GM18858 (cell line): ENCODE data around the gene NAP1L1.
A peak's percentile ranks its signal among the peaks of the same experiment; 100 is the strongest.

Source experiments
- ATAC-seq: cut with Tn5 transposase; IDR thresholded peaks from one replicate; pipeline ENCODE4 v1.9.1; 2021; ENCODE audit not compliant: unreplicated experiment

NAP1L1 gene, protein sequence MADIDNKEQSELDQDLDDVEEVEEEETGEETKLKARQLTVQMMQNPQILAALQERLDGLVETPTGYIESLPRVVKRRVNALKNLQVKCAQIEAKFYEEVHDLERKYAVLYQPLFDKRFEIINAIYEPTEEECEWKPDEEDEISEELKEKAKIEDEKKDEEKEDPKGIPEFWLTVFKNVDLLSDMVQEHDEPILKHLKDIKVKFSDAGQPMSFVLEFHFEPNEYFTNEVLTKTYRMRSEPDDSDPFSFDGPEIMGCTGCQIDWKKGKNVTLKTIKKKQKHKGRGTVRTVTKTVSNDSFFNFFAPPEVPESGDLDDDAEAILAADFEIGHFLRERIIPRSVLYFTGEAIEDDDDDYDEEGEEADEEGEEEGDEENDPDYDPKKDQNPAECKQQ

DNA sequence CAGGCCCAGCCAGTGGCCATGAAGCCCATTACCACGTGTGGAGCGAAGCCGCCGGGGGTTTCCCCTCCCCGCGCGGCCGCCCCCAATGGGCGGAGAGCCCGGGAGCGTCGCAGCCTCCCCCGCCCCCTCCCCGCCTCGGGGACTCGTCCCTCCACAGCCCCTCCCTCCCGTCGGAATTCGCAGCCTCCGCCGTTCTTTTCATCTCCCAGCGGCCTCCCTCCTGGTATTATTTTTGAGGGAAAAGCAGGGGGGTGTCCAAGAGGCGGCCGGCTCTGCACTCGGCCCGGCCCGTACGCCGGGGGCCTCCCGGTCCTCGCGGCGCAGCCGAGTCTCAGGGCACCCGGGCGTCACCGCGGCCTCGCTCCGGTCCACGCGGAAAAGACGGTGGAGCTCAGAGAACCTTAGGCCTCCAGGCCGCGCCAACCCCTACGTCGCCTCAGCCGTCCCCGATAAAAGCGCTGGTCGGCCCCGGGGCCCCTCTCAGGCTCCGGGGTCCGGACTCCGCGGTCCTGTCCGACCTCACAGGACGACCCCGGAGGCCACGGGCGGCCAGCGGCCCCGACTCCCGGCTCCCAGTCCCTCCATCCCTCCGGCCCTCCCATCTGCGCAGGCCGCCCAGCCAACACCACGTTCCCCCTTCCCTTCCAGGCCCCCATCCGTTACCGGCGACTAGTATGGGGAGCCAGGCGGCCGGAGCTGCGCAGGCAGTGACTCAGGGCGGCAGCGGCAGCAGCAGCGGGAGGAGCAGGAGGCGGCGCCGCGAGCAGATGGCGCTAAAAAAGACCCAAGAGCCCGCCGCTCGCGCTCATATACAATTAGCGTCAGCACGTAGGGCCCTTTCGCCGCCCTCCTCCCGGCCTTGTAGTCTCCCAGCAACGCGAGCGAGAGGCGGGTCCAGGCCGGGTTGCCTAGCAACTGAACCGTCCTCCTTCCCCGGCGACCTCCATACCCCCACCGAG is at the start of gene NAP1L1:
NAP1L1 (minus strand) TSS at position 782 of the 959 bp plus-strand sequence. CDS start 10,466 bp downstream, outside the sequence.
- ATAC-seq = peak; percentile 86

DNA sequence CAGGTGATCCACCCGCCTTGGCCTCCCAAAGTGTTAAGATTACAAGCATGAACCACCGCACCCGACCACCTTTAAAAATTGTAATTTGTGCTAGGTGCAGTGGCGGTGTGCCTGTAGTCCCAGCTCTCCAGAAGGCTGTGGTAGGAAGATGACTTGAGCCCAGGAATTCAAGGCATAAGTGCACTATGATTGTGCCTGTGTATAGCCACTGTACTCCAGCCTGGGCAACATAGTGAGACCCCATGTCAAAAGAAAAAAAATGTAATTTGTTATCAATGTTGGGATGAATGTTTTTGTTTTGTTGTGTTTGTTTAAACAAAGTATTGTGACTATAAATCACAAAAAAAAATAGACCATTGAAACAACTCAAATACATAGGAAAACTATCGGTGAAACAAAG is 43.1 kb upstream of the NAP1L1 start:
- ATAC-seq = no peak

DNA sequence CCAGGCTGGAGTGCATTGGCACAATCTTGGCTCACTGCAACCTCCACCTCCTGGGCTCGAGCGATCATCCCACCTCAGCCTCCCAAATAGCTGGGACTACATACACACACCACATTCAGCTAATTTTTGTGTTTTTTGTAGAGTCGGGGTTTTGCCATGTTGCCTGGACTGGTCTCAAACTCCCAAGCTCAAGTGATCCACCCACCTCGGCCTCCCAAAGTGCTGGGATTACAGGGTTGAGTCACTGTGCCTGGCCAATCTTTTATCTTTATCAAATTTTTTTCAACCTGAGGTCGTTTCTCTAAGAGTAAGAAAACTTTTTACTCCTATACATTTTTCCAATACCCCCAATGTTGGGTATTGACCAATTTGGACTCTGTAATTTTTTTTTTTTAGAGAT is 40.0 kb upstream of the NAP1L1 start:
- ATAC-seq = no peak

DNA sequence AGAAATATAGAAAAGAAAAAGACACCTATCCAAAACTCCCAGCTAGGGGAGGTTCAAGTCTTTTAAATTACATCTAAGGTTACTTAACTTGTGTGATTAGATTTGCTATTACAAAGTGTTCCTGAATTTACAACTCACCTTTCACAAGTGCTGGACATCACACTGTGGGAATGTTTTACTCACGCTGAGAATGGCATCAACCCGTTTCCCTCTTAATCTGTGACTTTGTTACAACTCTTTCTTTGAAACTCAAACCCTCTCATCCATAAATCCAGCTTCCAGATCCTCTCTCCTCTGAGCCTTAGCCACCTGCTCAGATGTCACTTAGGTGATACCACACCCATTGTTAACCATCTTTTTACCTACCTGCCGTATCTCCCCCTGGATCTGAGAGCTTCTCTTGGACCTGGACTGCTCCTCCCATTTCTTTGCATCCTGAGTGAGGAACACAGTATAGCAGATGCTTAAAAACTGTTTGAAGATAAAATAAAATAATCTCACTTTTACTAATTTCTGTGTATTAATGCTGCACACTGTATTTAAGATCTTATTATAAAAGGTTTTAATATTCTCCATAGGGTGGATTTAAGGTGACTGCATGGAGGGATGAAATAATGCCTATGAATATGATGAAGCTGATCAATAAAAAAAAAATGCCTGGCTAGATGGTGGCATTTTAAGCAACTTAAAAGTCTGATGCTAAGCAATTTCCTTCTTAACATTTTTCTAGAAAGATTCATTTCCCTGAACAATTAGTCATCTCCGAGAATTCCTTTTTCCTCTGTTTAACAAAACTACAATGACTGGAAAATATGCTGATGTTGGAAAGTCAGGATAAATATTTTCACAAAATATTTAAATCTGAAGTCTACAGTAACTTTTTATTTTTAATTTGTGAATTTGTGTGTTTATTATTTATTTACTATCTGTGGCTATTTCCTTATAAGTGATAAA is 39.1 kb upstream of the NAP1L1 start:
- ATAC-seq = no peak

DNA sequence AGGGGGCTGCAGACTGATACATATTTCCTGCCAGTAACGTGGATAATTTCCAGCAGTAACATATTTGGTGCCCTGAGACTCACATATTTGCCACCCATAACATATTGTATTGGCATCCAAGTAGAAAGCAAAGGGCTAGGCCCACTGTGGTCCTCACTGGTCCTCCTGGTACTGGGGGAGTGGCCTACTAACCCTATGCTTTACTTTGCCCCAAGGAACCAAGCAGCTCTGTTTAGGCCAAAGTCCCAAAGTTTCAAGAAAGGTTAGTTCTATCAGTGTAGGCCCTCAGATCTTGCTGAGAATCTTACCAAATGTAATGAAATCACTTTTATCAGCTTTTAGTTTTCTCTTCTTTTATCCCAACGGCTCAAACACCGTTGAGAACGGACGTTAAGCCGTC is 35.4 kb upstream of the NAP1L1 start:
- ATAC-seq = no peak

DNA sequence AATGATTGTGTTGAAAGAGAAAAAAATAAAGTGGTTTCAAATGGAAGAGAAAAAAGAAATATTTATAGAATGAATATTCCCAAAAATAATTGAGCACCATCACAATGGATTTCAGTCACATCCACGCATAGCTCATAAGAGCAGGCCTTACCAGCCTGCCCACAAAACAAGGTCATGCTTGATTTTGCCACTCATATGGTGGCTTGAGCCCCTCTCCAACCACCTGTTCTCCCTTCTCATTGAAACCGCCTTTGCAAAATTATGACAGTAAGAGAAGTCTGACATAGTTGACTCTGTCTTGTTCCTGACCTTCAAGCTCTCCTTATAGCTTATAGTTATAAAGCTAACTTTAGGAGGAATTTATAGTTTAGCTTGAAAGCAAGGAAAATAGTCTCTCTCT is 33.3 kb upstream of the NAP1L1 start:
- no peak for ATAC-seq

DNA sequence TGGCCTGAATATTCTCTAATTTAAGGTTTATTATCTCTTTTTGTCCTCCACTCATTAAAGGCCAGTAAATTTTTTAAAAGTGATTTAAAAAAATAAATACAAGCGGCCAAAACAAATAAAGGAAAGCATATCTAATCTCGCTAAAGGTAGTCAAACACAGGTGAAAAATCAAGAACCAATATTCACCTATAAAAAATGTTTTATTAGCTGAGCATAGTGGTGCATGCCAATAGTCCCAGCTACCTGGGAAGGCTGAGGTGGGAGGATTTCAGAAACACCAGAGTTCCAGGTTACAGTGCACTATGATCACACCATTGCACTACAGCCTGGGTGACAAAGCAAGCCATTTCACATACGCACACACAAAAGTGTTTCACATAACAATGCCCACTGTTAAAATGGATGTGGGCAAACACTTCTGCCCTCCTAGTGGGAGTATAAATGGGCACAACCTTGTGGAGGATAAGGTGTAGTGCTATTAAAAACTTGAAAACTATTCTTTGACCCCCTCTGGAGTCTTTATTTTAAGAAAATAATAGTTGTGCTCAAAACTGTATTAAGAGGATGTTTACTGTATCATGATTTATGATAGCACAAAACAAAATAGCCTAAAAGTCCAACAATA is 32.7 kb upstream of the NAP1L1 start:
- ATAC-seq = no peak

DNA sequence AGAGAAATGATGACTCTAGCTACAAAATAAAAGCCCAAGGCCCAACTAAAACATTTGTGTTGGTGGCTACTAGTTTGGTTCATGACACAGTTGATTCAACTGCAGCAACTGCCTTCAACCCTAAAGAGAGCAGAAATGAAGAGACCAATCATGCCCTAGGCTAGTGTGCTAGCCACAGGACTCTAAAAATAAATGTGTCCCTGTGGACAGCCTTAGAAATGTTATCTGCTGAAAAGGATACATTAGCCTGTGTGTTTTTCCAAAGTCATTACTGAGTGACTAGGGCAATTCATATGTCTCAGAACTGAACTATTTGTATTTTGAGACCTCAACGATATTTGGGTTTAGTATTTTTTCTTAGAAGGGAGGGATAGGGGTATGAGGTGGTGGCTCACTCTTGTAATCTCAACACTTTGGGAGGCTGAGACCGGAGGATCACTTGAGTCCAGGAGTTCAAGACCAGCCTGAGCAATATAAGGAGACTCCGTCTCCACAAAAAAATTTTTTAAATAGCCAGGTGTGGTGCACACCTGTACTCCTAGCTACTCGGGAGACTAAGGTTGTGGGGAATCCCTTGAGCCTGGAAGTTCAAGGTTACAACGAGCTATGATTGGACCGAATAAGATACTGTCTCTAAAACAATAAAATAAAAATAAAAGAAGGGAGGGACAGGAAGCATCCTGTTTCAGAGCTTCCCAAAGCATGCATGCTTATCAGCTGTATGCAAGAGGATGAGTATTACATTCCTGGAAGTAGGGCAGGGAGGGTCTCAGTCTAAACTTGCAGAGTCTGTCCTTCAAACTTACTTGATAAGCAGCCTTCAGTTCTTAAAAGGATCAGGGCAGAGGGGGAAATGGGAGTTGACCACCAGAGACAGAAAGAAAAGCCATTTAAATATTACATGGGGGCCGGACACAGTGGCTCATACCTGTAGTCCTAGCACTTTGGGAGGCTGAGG is 29.6 kb upstream of the NAP1L1 start:
- ATAC-seq = no peak

DNA sequence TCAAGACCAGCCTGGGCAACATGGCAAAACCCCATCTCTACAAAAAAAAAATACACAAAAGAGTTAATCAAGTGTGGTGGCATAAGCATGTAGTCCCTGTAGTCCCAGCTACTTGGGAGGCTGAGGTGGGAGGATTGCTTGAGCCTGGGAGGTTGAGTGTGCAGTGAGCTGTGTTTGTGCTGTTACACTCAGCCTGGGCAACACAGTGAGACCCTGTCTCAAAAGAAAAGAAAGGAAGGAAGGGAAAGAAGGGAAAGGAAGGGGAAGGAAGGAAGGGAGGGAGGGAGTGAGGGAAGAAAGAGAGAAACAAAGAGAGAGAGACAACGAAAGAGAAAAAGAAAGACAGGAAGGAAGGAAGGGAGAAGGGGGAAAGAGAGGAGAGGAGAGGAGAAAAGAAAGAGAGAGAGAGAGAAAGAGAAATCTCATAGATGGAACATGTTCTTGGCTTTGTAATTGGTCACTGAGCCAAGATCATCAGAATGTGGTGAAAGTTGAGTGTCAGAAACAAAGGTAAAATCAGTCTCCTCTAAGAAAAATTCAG is 26.8 kb upstream of the NAP1L1 start:
- ATAC-seq = no peak

DNA sequence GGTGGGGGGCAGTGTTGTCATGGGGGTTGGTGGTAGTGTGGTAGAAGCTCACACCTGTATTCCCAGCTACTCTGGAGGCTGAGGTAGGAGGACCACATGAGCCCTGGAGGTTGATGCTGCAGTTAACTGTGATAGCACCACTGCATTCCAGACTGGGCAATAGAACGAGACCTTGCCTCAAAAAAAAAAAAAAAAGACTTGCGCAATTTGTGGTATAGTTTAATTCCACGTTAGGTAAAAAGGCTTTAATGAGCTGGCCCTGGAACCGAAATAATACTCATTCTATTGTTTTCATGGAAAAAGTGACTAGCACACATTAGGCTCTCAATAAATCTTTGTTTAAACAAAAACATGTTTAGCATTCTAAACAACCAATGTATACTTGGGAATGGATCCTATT is 25.4 kb upstream of the NAP1L1 start:
- no peak for ATAC-seq

DNA sequence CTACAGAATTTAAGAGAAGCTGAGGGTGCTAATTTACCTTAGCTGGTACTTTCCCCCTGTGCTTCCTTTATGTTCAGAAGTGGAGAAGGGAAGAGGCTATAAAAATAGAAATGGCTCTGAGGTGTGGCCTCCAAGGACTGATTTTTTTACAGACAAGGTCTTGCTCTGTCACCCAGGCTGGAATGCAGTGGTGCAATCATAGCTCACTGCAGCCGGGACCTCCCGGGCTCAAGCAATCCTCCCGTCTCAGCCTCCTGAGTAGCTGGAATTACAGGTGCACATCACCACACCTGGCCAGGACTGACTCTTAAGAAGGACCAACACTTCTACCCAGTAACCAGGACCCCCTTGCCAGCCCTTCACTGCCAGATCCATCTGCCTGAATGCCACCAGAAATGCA is 23.9 kb upstream of the NAP1L1 start:
- ATAC-seq = no peak

DNA sequence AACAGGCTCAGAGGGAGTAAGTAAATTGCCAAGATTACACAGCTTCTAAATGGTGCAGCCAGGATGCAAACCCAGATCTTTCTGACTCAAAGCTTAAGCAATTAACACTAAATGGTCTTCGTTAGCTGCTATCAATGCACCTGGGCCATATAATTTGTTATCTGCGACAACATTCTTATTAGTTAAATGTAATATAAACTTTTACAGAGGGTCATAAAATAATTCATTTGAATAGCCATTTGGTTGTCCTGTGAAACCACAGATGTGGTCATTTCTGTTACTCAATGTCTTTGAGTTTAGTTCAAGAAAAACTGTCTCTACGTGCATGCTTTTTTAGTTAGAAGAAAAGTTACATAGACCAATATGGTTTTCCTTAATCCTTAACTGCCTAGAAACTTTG is 22.1 kb upstream of the NAP1L1 start:
- no peak for ATAC-seq

DNA sequence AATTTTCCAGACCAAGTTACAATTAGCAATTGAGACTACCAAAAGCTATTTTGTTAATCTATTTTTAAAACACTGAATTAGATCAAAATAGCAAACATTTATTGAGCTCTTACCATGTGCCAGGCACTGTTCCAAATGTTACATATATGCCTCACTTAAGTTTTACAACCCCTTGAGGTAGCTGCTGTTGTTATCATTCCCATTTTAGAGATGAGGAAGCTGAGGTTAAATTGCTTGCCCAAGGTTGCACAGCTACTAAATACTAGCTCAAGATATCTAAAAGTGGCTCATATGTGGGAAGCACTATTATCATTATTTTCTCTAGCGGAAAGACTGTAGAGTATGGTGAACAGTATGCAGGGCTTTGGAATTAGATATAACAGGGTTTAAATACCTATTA is 19.5 kb upstream of the NAP1L1 start:
- no peak for ATAC-seq

DNA sequence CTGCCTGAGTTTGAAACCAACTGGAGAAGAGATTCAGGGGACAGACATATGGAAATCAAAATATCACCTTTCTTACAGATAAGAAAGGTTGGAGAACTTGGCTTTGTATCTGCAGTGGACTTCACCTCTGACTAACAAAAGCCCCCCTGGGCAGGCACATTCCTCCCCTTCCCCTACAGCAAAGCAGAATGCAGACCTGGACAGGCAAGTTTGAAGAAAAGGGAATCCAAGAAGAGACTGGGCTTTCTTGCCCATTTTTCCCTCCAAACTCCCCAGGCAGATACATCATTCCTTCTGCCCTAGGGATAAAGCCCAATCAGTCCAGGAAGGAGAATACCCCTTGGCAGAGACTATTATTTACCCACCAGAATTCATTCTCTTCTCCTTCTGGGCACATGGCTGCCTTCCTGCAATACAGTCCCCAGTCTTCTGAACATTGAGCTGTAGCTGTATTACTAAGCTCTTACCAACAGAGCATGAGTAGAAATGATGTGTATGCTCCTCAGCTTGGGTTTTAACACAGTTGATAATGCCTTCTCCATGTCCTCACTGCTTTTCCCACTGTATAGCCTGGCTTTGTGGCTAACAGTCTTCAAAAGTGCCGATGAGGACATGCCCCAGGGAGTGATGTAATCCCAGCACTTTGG is 17.4 kb upstream of the NAP1L1 start:
- no peak for ATAC-seq

DNA sequence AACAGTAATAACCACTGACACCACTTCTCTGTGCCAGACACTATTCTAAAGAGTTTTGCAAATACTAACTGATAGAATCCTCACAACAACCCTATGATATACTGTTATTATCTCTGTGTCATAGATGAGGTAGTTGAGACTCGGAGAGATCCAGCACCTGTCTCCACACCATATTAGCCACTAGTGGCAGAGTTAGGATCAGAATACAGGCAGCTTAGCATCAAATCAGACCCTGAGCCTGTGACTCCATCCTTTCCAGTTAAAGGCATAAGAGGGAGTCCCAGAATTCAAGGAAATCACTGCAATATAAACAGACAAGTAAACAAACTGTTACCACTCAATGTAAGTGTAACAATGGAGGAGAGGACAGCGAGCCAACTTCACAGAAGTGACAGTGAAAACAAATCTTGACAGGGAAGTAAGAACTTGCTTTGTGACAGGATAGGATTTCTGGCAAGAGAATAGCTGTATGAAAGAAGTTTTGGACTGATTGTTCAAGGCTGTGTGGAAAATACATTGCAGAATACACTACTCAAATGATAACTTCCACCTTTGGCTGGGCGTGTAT is 11.7 kb upstream of the NAP1L1 start:
- ATAC-seq = no peak

DNA sequence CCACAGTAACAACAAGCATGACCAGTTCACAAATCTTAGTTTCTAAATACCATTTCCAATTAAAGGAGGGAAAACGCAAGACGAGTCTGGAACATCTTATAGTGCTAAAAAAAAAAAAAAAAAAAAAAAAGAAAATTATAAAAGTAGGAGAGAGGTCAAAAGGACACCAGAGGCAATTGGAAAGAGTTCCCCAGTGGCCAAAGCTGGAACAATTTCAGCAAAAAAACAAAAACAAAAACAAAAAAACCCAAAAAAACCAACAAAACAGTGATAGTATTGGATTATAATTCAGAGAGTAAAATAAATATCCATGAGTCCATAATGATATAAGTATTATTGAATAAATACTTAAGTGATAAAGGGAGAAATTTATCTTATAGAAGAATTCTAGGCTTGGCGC is 10.3 kb upstream of the NAP1L1 start:
- no peak for ATAC-seq

DNA sequence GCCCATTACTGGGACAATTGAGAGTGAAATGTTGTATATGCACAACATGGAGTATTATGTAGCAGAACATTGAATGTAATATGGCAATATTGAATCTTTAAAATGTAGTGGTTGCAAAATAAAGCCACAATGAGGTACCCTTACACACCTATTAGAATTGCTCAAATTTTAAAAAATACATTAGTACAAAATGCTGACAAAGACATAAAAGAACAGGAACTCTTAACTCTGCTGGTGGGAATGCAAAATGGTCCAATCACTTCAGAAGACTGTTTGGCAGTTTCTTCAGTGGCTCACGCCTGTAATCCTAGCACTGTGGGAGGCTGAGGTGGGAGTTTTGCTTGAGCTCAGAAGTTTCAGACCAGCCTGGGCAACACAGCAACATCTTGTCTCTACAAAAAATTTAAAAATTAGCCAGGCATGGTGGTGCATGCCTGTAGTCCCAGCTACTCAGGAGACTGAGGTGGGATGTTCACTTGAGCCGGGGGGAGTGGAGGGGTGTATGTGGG is 6.8 kb upstream of the NAP1L1 start:
- no peak for ATAC-seq

DNA sequence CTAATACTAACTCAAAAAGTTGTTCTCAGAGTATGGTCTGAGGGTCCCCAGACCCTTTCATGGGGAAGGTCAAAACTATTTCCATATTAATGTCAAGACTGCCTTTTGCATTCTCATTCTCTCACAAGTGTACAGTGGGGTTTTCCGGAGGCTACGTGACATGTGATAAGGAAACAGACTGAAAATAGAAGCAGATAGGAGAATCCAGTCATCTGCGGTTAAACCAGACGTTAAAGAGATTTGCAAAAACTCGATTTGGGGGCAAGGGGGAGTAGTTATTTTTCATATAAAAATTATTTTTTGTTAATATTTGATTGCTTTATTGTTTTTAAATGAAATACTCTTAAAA is 1.0 kb upstream of the NAP1L1 start:
- ATAC-seq = no peak
